NB4 (cell line): ENCODE data around the gene TMPRSS5.

Experiments
- CTCF ChIP-seq: IDR thresholded peaks from one replicate; pipeline ENCODE4 v1.5.1; 2012; ENCODE audit warnings: low read depth, low read length
- POLR2A ChIP-seq: IDR thresholded peaks from 2 replicates; pipeline ENCODE4 v1.6.1; 2011; ENCODE audit warnings: mild to moderate bottlenecking; ENCODE audit not compliant: insufficient read length; ENCODE audit errors: extremely low read depth

GRCh38 chr11:113677685-113678084 is 28.4 kb downstream of the TMPRSS5 start:
- no peak for TF ChIP-seq CTCF
- TF ChIP-seq POLR2A, result no peak
